IPS DF 4.7 (cell line): Measurements from ENCODE around the gene ART4.
A peak's percentile ranks its signal among the peaks of the same experiment; 100 is the strongest.

ENCODE experiments used
- DNase-seq: peaks from one replicate; pipeline ENCODE4 v3.0.0-alpha.2; 2013; ENCODE audit warnings: low spot score; ENCODE audit errors: extremely low read depth

Gene ART4

GRCh38 chr12:14811486-14811885, 31.8 kb downstream of the ART4 start:
- no peak for DNase-seq

GRCh38 chr12:14810953-14811483, 32.3 kb downstream of the ART4 start:
- no peak for DNase-seq

- DNase-seq: no peak
Measured at GRCh38 chr12:14810167-14810952, 33.0 kb downstream of the ART4 start.

- DNase-seq: no peak
Measured at GRCh38 chr12:14803830-14804160, 39.5 kb downstream of the ART4 start.

- DNase-seq: peak; percentile 99
Measured at GRCh38 chr12:14803011-14803829, 40.1 kb downstream of the ART4 start, which contains the start of the genes C12orf60 and WBP11. Gene C12orf60 (plus strand): TSS chr12:14803670. CDS start chr12:14822936, 19,266 bp downstream. Gene WBP11 (minus strand): TSS chr12:14803478. CDS start chr12:14801383, 2,095 bp downstream.

GRCh38 chr12:14802721-14803010, 40.7 kb downstream of the ART4 start:
- DNase-seq: no peak

- no peak for DNase-seq
Measured at GRCh38 chr12:14802247-14802646, 41.1 kb downstream of the ART4 start.

GRCh38 chr12:14795028-14795448, 48.3 kb downstream of the ART4 start:
- no peak for DNase-seq

GRCh38 chr12:14785568-14785967, 57.8 kb downstream of the ART4 start:
- DNase-seq: no peak

- no peak for DNase-seq
Measured at GRCh38 chr12:14784471-14784870, 58.9 kb downstream of the ART4 start.

- no peak for DNase-seq
Measured at GRCh38 chr12:14782756-14783155, 60.6 kb downstream of the ART4 start.

GRCh38 chr12:14781563-14781962, 61.8 kb downstream of the ART4 start:
- no peak for DNase-seq

GRCh38 chr12:14780859-14781258, 62.5 kb downstream of the ART4 start:
- no peak for DNase-seq

- no peak for DNase-seq
Measured at GRCh38 chr12:14779834-14780233, 63.5 kb downstream of the ART4 start.

- DNase-seq: no peak
Measured at GRCh38 chr12:14777271-14777670, 66.1 kb downstream of the ART4 start.

- no peak for DNase-seq
Measured at GRCh38 chr12:14776236-14776961, 66.9 kb downstream of the ART4 start.

- no peak for DNase-seq
Measured at GRCh38 chr12:14775636-14775980, 67.7 kb downstream of the ART4 start.
